GM12891 (cell line): ENCODE results near the gene NMU.

Experiments used
- PAX5 ChIP-seq: IDR thresholded peaks from 2 replicates; pipeline ENCODE4 v1.6.1; 2011; ENCODE audit warnings: low read length, moderate library complexity, mild to moderate bottlenecking; ENCODE audit not compliant: insufficient read depth, severe bottlenecking
- POLR2A ChIP-seq: IDR thresholded peaks from 2 replicates; pipeline ENCODE4 v1.6.1; 2011; ENCODE audit warnings: low read depth, low read length, control low read depth
- POLR2AphosphoS5 ChIP-seq: IDR thresholded peaks from 2 replicates; pipeline ENCODE4 v1.6.1; 2011; ENCODE audit warnings: low read depth, low read length, control low read depth
- TAF1 ChIP-seq: IDR thresholded peaks from 2 replicates; pipeline ENCODE4 v1.6.1; 2011; ENCODE audit warnings: low read depth, low read length, control low read depth

- TF ChIP-seq POLR2A (no peak), TAF1 (no peak), POLR2AphosphoS5 (no peak), PAX5 (no peak)
Observed at GRCh38 chr4:55598641-55599040, 37.5 kb downstream of the NMU start.
